Glutamatergic neuron (in vitro differentiated cells): ENCODE results near the gene ELF3. TPM values are rescaled to one million over a fixed set of nuclear protein-coding genes. Genes with fewer than 3 reads are reported as not detected.
"Not testable (repeated sequence)": the region's sequence is repeated elsewhere in the genome, so short reads cannot be mapped to it uniquely, and the experiment has no call there.

Experiments
- DNase-seq: peaks from one replicate; pipeline ENCODE4 v3.0.0; 2022
- H3K27ac Mint-ChIP-seq: one replicate; pipeline ENCODE4 v1.8.0; 2020; ENCODE audit warnings: mild to moderate bottlenecking, mixed read lengths, inconsistent platforms; ENCODE audit not compliant: unreplicated experiment
- H3K27me3 Mint-ChIP-seq: one replicate; pipeline ENCODE4 v1.8.0; 2020; ENCODE audit warnings: mild to moderate bottlenecking, moderate library complexity, mixed read lengths, inconsistent platforms; ENCODE audit not compliant: unreplicated experiment
- H3K36me3 Mint-ChIP-seq: one replicate; pipeline ENCODE4 v1.8.0; 2020; ENCODE audit warnings: mild to moderate bottlenecking, mixed read lengths, inconsistent platforms; ENCODE audit not compliant: unreplicated experiment
- H3K4me1 Mint-ChIP-seq: one replicate; pipeline ENCODE4 v1.8.0; 2020; ENCODE audit warnings: mild to moderate bottlenecking, low read depth, mixed read lengths, inconsistent platforms; ENCODE audit not compliant: unreplicated experiment
- H3K4me3 Mint-ChIP-seq: one replicate; pipeline ENCODE4 v1.8.0; 2020; ENCODE audit warnings: mild to moderate bottlenecking, mixed read lengths, inconsistent platforms; ENCODE audit not compliant: unreplicated experiment
- H3K9me3 Mint-ChIP-seq: one replicate; pipeline ENCODE4 v1.8.0; 2020; ENCODE audit warnings: mild to moderate bottlenecking, moderate library complexity, mixed read lengths, inconsistent platforms; ENCODE audit not compliant: unreplicated experiment
- CTCF ChIP-seq: fragments of 200-600 bp; sonication (generic); IDR thresholded peaks from one replicate; pipeline ENCODE4 v1.5.0; 2021; ENCODE audit not compliant: partially characterized antibody, unreplicated experiment
- total RNA-seq: library from RNA; stranded (reverse); fragmentation: NEBNext Ultra II Directional; extraction: Animal tissue kit (Norgen Biotek cat#: 25700); gene quantifications from one replicate; pipeline ENCODE4 v1.2.1, GENCODE V29; 2021; ENCODE audit not compliant: unreplicated experiment

ELF3 gene
- total RNA-seq, 1 donor from 2014 or later, result 0.96 TPM

DNA sequence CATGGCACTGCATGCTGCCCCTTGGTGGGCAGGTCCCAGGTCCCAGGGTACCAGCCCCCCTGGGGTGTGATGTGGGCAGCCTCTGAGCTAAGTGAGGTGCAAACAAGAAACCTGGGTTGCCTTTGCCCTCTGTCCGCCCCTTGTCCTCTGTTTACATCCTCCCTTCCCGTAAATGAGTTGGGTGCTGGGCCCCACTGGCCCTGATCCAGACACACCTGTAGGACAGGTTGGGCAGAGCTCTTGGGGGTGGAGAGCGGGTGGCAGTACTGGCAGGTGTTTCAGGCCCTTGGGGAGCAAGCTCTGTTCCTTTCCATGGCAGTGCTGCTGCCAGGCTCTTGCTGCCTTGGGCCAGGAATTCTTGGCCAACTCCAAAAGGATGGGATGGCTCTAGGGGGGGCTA, 35.8 kb downstream of the ELF3 start:
- H3K27me3 Mint-ChIP-seq, result peaks cover 5% of the 10 kb centered on the region
- no peak overlapping the region for H3K4me3 Mint-ChIP-seq
- no peak for TF ChIP-seq CTCF
- DNase-seq, result no peak
- H3K4me1 Mint-ChIP-seq, result no peaks in the 10 kb centered on the region
- H3K27ac Mint-ChIP-seq, result no peak overlapping the region
- H3K36me3 Mint-ChIP-seq, result no peaks in the 10 kb centered on the region
- peaks cover 2% of the 10 kb centered on the region for H3K9me3 Mint-ChIP-seq

GRCh38 chr1:202046748-202047708, 36.6 kb downstream of the ELF3 start:
- Mint-ChIP-seq H3K4me1 (no peaks in the 10 kb centered on the region), H3K27ac (no peak overlapping the region), H3K36me3 (no peaks in the 10 kb centered on the region), H3K27me3 (peaks cover 5% of the 10 kb centered on the region), H3K4me3 (no peak overlapping the region), H3K9me3 (peaks cover 2% of the 10 kb centered on the region)
- no peak for DNase-seq
- TF ChIP-seq CTCF, result no peak

GRCh38 chr1:202047977-202048376, 37.6 kb downstream of the ELF3 start:
- DNase-seq, result no peak
- Mint-ChIP-seq H3K4me1 (no peaks in the 10 kb centered on the region), H3K36me3 (no peaks in the 10 kb centered on the region), H3K27ac (no peak overlapping the region), H3K9me3 (peaks cover 2% of the 10 kb centered on the region), H3K27me3 (peaks cover 5% of the 10 kb centered on the region), H3K4me3 (no peak overlapping the region)
- TF ChIP-seq CTCF, result no peak

- H3K9me3 Mint-ChIP-seq, result peaks cover 3% of the 10 kb centered on the region
- H3K36me3 Mint-ChIP-seq, result no peaks in the 10 kb centered on the region
- no peaks in the 10 kb centered on the region for H3K4me1 Mint-ChIP-seq
- H3K27me3 Mint-ChIP-seq, result peaks cover 2% of the 10 kb centered on the region
- no peak for DNase-seq
- H3K27ac Mint-ChIP-seq, result no peak overlapping the region
- TF ChIP-seq CTCF, result no peak
- no peak overlapping the region for H3K4me3 Mint-ChIP-seq
These were observed 38.7 kb downstream of the ELF3 start for GRCh38 chr1:202049129-202049528.

DNA sequence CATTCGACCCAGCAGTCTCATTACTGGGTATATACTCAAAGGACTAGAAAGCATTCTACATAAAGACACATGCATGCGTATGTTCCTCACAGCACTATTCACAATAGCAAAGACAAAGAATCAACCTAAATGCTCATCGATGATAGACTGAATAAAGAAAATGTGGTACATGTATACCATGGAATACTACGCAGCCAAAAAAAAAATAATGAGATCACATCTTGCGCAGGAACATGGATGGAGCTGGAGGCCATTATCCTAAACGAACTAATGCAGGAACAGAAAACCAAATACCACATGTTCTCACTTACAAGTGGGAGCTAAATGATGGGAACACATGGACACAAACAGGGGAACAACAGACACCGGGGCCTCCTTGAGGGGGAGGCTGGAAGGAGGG, 43.7 kb downstream of the ELF3 start:
- TF ChIP-seq CTCF, result no peak
- Mint-ChIP-seq H3K27ac (no peak overlapping the region), H3K9me3 (peaks cover 4% of the 10 kb centered on the region), H3K4me1 (no peaks in the 10 kb centered on the region), H3K4me3 (no peak overlapping the region), H3K27me3 (peaks cover 3% of the 10 kb centered on the region), H3K36me3 (no peaks in the 10 kb centered on the region)
- DNase-seq, result no peak

DNA sequence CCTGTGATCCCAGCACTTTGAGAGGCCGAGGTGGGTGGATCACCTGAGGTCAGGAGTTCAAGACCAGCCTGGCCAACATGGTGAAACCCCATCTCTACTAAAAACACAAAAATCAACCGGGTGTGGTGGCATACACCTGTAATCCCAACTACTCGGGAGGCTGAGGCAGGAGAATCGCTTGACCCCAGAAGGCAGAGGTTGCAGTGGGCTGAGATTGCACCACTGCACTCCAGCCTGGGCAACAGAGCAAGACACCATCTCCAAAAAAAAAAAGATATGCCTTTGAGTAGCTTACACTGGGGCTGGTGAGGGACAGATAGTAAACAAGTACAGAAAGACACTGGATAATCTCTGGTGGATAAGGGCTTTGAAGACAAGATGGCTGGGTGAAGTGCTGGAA, 44.3 kb downstream of the ELF3 start:
- H3K27me3 Mint-ChIP-seq, DNase-seq, H3K4me3 Mint-ChIP-seq, H3K36me3 Mint-ChIP-seq, H3K4me1 Mint-ChIP-seq, H3K27ac Mint-ChIP-seq, H3K9me3 Mint-ChIP-seq: not testable (repeated sequence)
